ENCODE data around the gene RDH14.

Gene RDH14

DNA sequence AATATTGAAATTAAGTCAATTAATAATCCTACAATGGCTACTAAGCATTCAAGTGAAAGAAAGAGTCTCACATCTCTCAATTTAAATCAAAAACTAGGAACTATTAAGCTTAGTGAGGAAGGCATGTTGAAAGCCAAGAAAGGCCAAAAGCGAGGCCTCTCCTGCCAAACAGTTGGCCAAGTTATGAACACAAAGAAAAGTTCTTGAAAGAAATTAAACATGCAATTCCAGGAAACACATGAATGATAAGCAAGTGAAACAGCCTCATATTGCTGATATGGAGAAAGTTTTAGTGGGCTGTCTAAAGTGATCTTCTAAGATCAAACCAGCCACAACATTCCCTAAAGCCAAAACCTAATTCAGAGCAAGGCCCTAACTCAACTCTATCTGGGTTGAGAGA lies 11.8 kb downstream of the RDH14 start:
- DNase-seq (ENCODE audit: extremely low read depth, insufficient read length), result no peak
- TF ChIP-seq, protein P1, sequence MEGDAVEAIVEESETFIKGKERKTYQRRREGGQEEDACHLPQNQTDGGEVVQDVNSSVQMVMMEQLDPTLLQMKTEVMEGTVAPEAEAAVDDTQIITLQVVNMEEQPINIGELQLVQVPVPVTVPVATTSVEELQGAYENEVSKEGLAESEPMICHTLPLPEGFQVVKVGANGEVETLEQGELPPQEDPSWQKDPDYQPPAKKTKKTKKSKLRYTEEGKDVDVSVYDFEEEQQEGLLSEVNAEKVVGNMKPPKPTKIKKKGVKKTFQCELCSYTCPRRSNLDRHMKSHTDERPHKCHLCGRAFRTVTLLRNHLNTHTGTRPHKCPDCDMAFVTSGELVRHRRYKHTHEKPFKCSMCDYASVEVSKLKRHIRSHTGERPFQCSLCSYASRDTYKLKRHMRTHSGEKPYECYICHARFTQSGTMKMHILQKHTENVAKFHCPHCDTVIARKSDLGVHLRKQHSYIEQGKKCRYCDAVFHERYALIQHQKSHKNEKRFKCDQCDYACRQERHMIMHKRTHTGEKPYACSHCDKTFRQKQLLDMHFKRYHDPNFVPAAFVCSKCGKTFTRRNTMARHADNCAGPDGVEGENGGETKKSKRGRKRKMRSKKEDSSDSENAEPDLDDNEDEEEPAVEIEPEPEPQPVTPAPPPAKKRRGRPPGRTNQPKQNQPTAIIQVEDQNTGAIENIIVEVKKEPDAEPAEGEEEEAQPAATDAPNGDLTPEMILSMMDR (IDR thresholded peaks at IDR 0.05; ENCODE audit: insufficient read depth, low read length, poor library complexity, severe bottlenecking), result no peak

DNA sequence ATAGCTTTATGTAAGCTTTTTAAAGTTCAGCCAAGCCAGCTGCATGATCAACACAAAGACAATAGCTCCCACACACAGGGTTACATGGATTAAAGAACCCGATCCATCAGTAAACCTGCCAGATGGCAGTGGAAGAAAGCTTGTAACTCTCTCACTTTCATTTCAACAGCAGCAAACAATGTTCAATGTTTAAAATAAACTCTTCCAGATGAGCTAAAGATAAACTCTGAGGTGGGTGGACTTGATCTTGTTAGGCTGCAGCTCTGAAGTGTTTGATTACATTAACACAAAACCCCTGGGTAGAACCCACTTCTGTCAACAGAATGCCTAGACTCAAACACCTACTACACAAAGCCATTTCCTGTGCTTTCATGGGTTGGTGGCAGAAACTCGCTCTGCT lies 13.9 kb downstream of the RDH14 start:
- TF ChIP-seq, protein P1 (IDR thresholded peaks at IDR 0.05; ENCODE audit: insufficient read depth, low read length, poor library complexity, severe bottlenecking), result no peak
- Histone ChIP-seq H3K36me3 (ENCODE audit: control insufficient read depth, insufficient read depth, low read length) (no peaks in the 10 kb centered on the region), H3K4me3 (replicated peaks; ENCODE audit: low read depth, low read length) (no peak overlapping the region), H3K27me3 (replicated peaks; ENCODE audit: control insufficient read depth, insufficient read depth, low read length) (no peaks in the 10 kb centered on the region)
- no peak for DNase-seq (ENCODE audit: extremely low read depth, insufficient read length)

More for the DNA sequence above, 11.8 kb downstream of the RDH14 start:
- Histone ChIP-seq H3K4me3 (replicated peaks; ENCODE audit: low read depth, low read length) (no peak overlapping the region), H3K27me3 (replicated peaks; ENCODE audit: control insufficient read depth, insufficient read depth, low read length) (no peaks in the 10 kb centered on the region), H3K36me3 (ENCODE audit: control insufficient read depth, insufficient read depth, low read length) (no peaks in the 10 kb centered on the region)

DNA sequence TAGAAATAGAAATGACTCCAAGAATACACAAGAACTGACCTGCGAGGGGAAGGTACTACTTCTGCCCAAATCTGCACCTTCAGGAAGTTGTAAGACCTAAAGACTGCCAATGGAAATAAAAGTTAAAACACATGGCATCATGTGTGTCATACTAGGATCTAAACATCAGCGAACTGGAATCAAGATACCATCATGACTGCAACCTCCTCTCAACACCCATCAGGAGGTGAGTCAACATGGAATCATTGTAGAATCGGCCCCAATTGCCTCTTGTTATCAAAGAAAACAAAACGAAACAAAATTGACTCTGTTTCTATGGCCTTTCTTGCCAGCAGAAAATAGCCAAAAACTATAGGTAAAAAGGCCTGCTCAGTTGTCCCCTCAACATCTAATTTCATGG lies 15.1 kb downstream of the RDH14 start:
- TF ChIP-seq, protein P1 (IDR thresholded peaks at IDR 0.05; ENCODE audit: insufficient read depth, low read length, poor library complexity, severe bottlenecking), result no peak
- DNase-seq (ENCODE audit: extremely low read depth, insufficient read length), result no peak
- no peaks in the 10 kb centered on the region for H3K36me3 ChIP-seq (ENCODE audit: control insufficient read depth, insufficient read depth, low read length)
- H3K4me3 ChIP-seq (replicated peaks; ENCODE audit: low read depth, low read length), result no peak overlapping the region
- no peaks in the 10 kb centered on the region for H3K27me3 ChIP-seq (replicated peaks; ENCODE audit: control insufficient read depth, insufficient read depth, low read length)

DNA sequence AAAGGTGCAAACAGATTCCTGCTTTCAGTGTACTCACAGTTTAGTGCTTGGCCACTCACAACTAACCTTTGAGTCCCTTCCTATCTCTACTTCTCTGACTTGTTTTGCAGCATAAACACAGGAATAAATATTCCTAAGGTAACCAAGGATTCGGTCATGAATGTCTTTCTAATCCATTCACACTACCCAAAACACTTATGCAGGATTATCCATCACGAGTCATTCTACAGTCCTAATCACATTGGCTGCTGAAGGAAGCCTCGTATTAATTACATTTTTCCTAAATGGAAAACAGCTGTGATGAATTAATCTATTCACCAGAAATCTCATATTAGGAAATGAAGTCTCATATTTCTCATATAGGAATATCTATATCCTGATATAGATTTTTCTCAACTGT lies 16.3 kb downstream of the RDH14 start:
- no peak for DNase-seq (ENCODE audit: extremely low read depth, insufficient read length)
- TF ChIP-seq, protein P1 (IDR thresholded peaks at IDR 0.05; ENCODE audit: insufficient read depth, low read length, poor library complexity, severe bottlenecking), result no peak
- no peak overlapping the region for H3K4me3 ChIP-seq (replicated peaks; ENCODE audit: low read depth, low read length)
- no peaks in the 10 kb centered on the region for H3K27me3 ChIP-seq (replicated peaks; ENCODE audit: control insufficient read depth, insufficient read depth, low read length)
- no peaks in the 10 kb centered on the region for H3K36me3 ChIP-seq (ENCODE audit: control insufficient read depth, insufficient read depth, low read length)

GRCh38 chr2:18540872-18541271 lies 19.6 kb downstream of the RDH14 start:
- H3K4me3 ChIP-seq (replicated peaks; ENCODE audit: low read depth, low read length), result no peak overlapping the region
- TF ChIP-seq, protein P1 (IDR thresholded peaks at IDR 0.05; ENCODE audit: insufficient read depth, low read length, poor library complexity, severe bottlenecking), result no peak
- H3K36me3 ChIP-seq (ENCODE audit: control insufficient read depth, insufficient read depth, low read length), result no peaks in the 10 kb centered on the region
- no peaks in the 10 kb centered on the region; the same call in 1 of the 2 replicates for H3K27me3 ChIP-seq (replicated peaks; ENCODE audit: control insufficient read depth, insufficient read depth, low read length)
- DNase-seq (ENCODE audit: extremely low read depth, insufficient read length), result no peak

GRCh38 chr2:18536697-18537096 lies 23.8 kb downstream of the RDH14 start:
- TF ChIP-seq, protein P1 (IDR thresholded peaks at IDR 0.05; ENCODE audit: insufficient read depth, low read length, poor library complexity, severe bottlenecking), result no peak
- H3K36me3 ChIP-seq (ENCODE audit: control insufficient read depth, insufficient read depth, low read length), result no peaks in the 10 kb centered on the region
- H3K4me3 ChIP-seq (replicated peaks; ENCODE audit: low read depth, low read length), result no peak overlapping the region
- no peaks in the 10 kb centered on the region; the same call in none of the 2 replicates for H3K27me3 ChIP-seq (replicated peaks; ENCODE audit: control insufficient read depth, insufficient read depth, low read length)
- DNase-seq (ENCODE audit: extremely low read depth, insufficient read length), result no peak

Data from GM06990 (cell line).